Activated CD8-positive, alpha-beta T cell treated with anti-CD3 and anti-CD28 coated beads for 36 hours (primary cell): ENCODE results near the gene WBP1L. TPM values are rescaled to one million over a fixed set of nuclear protein-coding genes. Genes with fewer than 3 reads are reported as not detected.

Experiments used
- ATAC-seq: fragments of 200-7000 bp; cut with Tn5 transposase; one replicate; pipeline ENCODE4 v1.10.0; 2021; ENCODE audit warnings: mild to moderate bottlenecking, moderate library complexity
- CTCF ChIA-PET: fragments of 350-600 bp; sonication (Branson Sonifier 250); formaldehyde crosslinking; loops from one replicate; lab custom pipeline; 2021; ENCODE audit warnings: antibody characterized with exemption; lab: Charles Lee
- POLR2A ChIA-PET: fragments of 350-600 bp; sonication (Branson Sonifier 250); formaldehyde crosslinking; loops from one replicate; lab custom pipeline; 2021; ENCODE audit warnings: antibody characterized with exemption; lab: Charles Lee
- DNase-seq: peaks from one replicate; pipeline ENCODE4 v3.0.0-alpha.2; 2020
- H3K27ac Mint-ChIP-seq: one replicate; pipeline ENCODE4 v1.8.0; 2021; ENCODE audit warnings: mild to moderate bottlenecking, mixed read lengths
- H3K27me3 Mint-ChIP-seq: one replicate; pipeline ENCODE4 v1.8.0; 2021; ENCODE audit warnings: mixed read lengths
- H3K36me3 Mint-ChIP-seq: one replicate; pipeline ENCODE4 v1.8.0; 2021; ENCODE audit warnings: low read depth, mixed read lengths
- H3K4me1 Mint-ChIP-seq: one replicate; pipeline ENCODE4 v1.8.0; 2021; ENCODE audit warnings: low read depth, mixed read lengths
- H3K4me3 Mint-ChIP-seq: one replicate; pipeline ENCODE4 v1.8.0; 2021; ENCODE audit warnings: mild to moderate bottlenecking, moderate library complexity, mixed read lengths
- H3K9me3 Mint-ChIP-seq: one replicate; pipeline ENCODE4 v1.8.0; 2021; ENCODE audit warnings: mixed read lengths
- intact Hi-C: fragments of 100-400 bp; cut with micrococcal nuclease; formaldehyde crosslinking; loops from one replicate; pipeline ENCODE4 v1.10.0; 2022
- total RNA-seq, 2 experiments: library from RNA; stranded (reverse); gene quantifications; one replicate each; pipeline ENCODE4 v1.2.3, GENCODE V29; 2021
- TF ChIP-seq, protein P1 (sequence below): fragments of 200-600 bp; IDR thresholded peaks from one replicate; pipeline ENCODE4 v1.8.0; 2022; ENCODE audit warnings: antibody characterized with exemption, mild to moderate bottlenecking

The WBP1L gene
- total RNA-seq, 2 experiments from 2014 or later: 11.4 to 12.7 TPM

- intact Hi-C loops: no loop called here
- ChIA-PET POLR2A (interaction anchor here (0.6 to 1.4 kb wide), 5 partner anchors 12 to 822 kb away, joined by 3 read pairs; no protein-coding TSS in a partner anchor), CTCF (interaction anchor here (0.6 to 1.8 kb wide), 4 partner anchors 19 to 141 kb away, joined by 3 to 6 read pairs (median 4); partner anchors contain the start of gene WBP1L)
- Mint-ChIP-seq H3K27ac (no peak overlapping the region), H3K27me3 (no peaks in the 10 kb centered on the region), H3K4me1 (peaks cover 44% of the 10 kb centered on the region), H3K9me3 (no peaks in the 10 kb centered on the region), H3K4me3 (no peak overlapping the region), H3K36me3 (peaks cover 40% of the 10 kb centered on the region)
- DNase-seq (no peak), ATAC-seq (no peak)
- TF ChIP-seq, protein P1, sequence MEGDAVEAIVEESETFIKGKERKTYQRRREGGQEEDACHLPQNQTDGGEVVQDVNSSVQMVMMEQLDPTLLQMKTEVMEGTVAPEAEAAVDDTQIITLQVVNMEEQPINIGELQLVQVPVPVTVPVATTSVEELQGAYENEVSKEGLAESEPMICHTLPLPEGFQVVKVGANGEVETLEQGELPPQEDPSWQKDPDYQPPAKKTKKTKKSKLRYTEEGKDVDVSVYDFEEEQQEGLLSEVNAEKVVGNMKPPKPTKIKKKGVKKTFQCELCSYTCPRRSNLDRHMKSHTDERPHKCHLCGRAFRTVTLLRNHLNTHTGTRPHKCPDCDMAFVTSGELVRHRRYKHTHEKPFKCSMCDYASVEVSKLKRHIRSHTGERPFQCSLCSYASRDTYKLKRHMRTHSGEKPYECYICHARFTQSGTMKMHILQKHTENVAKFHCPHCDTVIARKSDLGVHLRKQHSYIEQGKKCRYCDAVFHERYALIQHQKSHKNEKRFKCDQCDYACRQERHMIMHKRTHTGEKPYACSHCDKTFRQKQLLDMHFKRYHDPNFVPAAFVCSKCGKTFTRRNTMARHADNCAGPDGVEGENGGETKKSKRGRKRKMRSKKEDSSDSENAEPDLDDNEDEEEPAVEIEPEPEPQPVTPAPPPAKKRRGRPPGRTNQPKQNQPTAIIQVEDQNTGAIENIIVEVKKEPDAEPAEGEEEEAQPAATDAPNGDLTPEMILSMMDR: no peak
Observed at GRCh38 chr10:102720775-102721301, 22.9 kb upstream of the WBP1L start.

- Mint-ChIP-seq H3K9me3 (no peaks in the 10 kb centered on the region), H3K27ac (no peak overlapping the region), H3K36me3 (peaks cover 36% of the 10 kb centered on the region), H3K4me1 (peaks cover 34% of the 10 kb centered on the region), H3K4me3 (no peak overlapping the region), H3K27me3 (no peaks in the 10 kb centered on the region)
- POLR2A ChIA-PET: interaction anchor here (0.9 to 1.3 kb wide), 3 partner anchors 13 to 120 kb away, joined by 3 read pairs; no protein-coding TSS in a partner anchor
- intact Hi-C loops: no loop called here
- ATAC-seq (no peak), DNase-seq (no peak)
- TF ChIP-seq, protein P1: no peak
- CTCF ChIA-PET: interaction anchor here (1.4 to 1.8 kb wide), 2 partner anchors 9 to 18 kb away, joined by 5 to 6 read pairs; partner anchors contain the start of gene ARL3
Observed at GRCh38 chr10:102721954-102722353, 21.8 kb upstream of the WBP1L start.

- CTCF ChIA-PET: interaction anchor here (1.1 to 1.4 kb wide), 2 partner anchors 8 to 11 kb away, joined by 3 read pairs; no protein-coding TSS in a partner anchor
- no peak overlapping the region for H3K27ac Mint-ChIP-seq
- ATAC-seq: no peak
- POLR2A ChIA-PET: no interaction called here
- intact Hi-C loops: no loop called here
- TF ChIP-seq, protein P1: no peak
- H3K4me3 Mint-ChIP-seq: no peak overlapping the region
- H3K27me3 Mint-ChIP-seq: no peaks in the 10 kb centered on the region
- peaks cover 25% of the 10 kb centered on the region for H3K4me1 Mint-ChIP-seq
- DNase-seq: no peak
- peaks cover 43% of the 10 kb centered on the region for H3K36me3 Mint-ChIP-seq
- no peaks in the 10 kb centered on the region for H3K9me3 Mint-ChIP-seq
Observed at GRCh38 chr10:102723989-102724388, 19.8 kb upstream of the WBP1L start.

DNA sequence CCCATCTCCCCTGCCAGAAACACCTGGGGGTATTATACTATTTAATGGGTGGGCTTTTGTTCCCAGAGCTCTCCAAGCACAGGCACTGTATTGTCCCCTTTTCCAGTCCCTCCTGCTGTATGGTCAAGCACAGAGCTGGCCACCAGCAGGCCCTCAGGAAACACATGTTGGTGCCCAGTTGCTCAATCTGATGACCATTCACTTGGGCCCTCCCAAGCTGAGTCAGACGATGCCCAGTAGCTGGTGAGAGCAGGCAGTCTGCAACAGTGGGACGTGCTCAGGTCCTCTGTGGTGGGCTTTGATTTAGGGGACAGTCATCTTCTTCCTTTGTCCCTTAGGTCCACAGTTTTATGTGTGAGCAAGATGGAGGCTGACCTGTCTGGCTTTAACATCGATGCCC is 17.5 kb upstream of the WBP1L start:
- intact Hi-C loops: no loop called here
- Mint-ChIP-seq H3K27me3 (no peaks in the 10 kb centered on the region), H3K36me3 (peaks cover 40% of the 10 kb centered on the region), H3K27ac (no peak overlapping the region), H3K4me3 (no peak overlapping the region), H3K4me1 (peaks cover 18% of the 10 kb centered on the region), H3K9me3 (no peaks in the 10 kb centered on the region)
- ChIA-PET POLR2A (no interaction called here), CTCF (interaction anchor here (1.2 kb wide), 1 partner anchor 176 kb away, joined by 4 read pairs; no protein-coding TSS in a partner anchor)
- ATAC-seq: no peak
- no peak for DNase-seq
- TF ChIP-seq, protein P1: no peak
